WTC11 (cell line): ENCODE data around the gene PSMA7. TPM values are rescaled to one million over a fixed set of nuclear protein-coding genes. Genes with fewer than 3 reads are reported as not detected.
A peak's percentile ranks its signal among the peaks of the same experiment; 100 is the strongest.

Source experiments
- ATAC-seq: fragments of 200-7000 bp; cut with Tn5 transposase; 2 replicates; pipeline ENCODE4 v1.10.0; 2021; ENCODE audit warnings: mild to moderate bottlenecking, moderate library complexity
- CTCF ChIA-PET: fragments of 300-600 bp; sonication (Branson Sonifier 250); formaldehyde crosslinking; loops from one replicate; lab custom pipeline; 2021; ENCODE audit warnings: antibody characterized with exemption; lab: Charles Lee
- POLR2A ChIA-PET: fragments of 350-600 bp; sonication (Branson Sonifier 250); formaldehyde crosslinking; loops from one replicate; lab custom pipeline; 2021; ENCODE audit warnings: antibody characterized with exemption; lab: Charles Lee
- DNase-seq: peaks from one replicate; pipeline ENCODE4 v3.0.0; 2021; ENCODE audit warnings: low spot score
- H3K27ac Mint-ChIP-seq: 2 replicates; pipeline ENCODE4 v1.8.0; 2021; ENCODE audit warnings: mixed read lengths
- H3K27me3 Mint-ChIP-seq: 2 replicates; pipeline ENCODE4 v1.8.0; 2021; ENCODE audit warnings: low read depth, mild to moderate bottlenecking, moderate library complexity, mixed read lengths
- H3K36me3 Mint-ChIP-seq: 2 replicates; pipeline ENCODE4 v1.8.0; 2021; ENCODE audit warnings: mixed read lengths
- H3K4me1 Mint-ChIP-seq: 2 replicates; pipeline ENCODE4 v1.8.0; 2022; ENCODE audit warnings: mixed read lengths
- H3K4me3 Mint-ChIP-seq: 2 replicates; pipeline ENCODE4 v1.8.0; 2021; ENCODE audit warnings: mild to moderate bottlenecking, moderate library complexity, mixed read lengths
- H3K9me3 Mint-ChIP-seq: 2 replicates; pipeline ENCODE4 v1.8.0; 2021; ENCODE audit warnings: mixed read lengths
- AR ChIP-seq: fragments of 250-450 bp; sonication (Bioruptor Pico); IDR thresholded peaks from 2 replicates; pipeline ENCODE4 v1.9.0; 2021; ENCODE audit warnings: mild to moderate bottlenecking
- CREM ChIP-seq: sonication (generic); formaldehyde crosslinking; IDR thresholded peaks from 2 replicates; pipeline ENCODE4 v1.8.1; 2022; ENCODE audit warnings: mild to moderate bottlenecking, missing genetic modification reagents, moderate library complexity
- ERG ChIP-seq: fragments of 250-450 bp; sonication (Bioruptor Pico); IDR thresholded peaks from 2 replicates; pipeline ENCODE4 v1.8.0; 2021; ENCODE audit warnings: mild to moderate bottlenecking
- FOXK1 ChIP-seq: sonication (generic); formaldehyde crosslinking; IDR thresholded peaks from 2 replicates; pipeline ENCODE4 v1.8.0; 2022; ENCODE audit warnings: mild to moderate bottlenecking, moderate library complexity, missing genetic modification reagents
- HMGA2 ChIP-seq: fragments of 250-450 bp; sonication (Bioruptor Pico); IDR thresholded peaks from 2 replicates; pipeline ENCODE4 v1.4.0; 2021; ENCODE audit warnings: mild to moderate bottlenecking, moderate library complexity
- MLX ChIP-seq: sonication (generic); formaldehyde crosslinking; IDR thresholded peaks from 2 replicates; pipeline ENCODE4 v1.8.1; 2023; ENCODE audit warnings: mild to moderate bottlenecking, missing genetic modification reagents, moderate library complexity
- NFE2L1 ChIP-seq: sonication (generic); formaldehyde crosslinking; IDR thresholded peaks from 2 replicates; pipeline ENCODE4 v1.8.1; 2023; ENCODE audit warnings: missing genetic modification reagents
- NR2C2 ChIP-seq: sonication (generic); formaldehyde crosslinking; IDR thresholded peaks from 2 replicates; pipeline ENCODE4 v1.8.0; 2022; ENCODE audit warnings: mild to moderate bottlenecking, missing genetic modification reagents
- OVOL2 ChIP-seq: fragments of 250-450 bp; sonication (Bioruptor Pico); IDR thresholded peaks from 2 replicates; pipeline ENCODE4 v1.9.0; 2021; ENCODE audit warnings: mild to moderate bottlenecking, borderline replicate concordance
- PREB ChIP-seq: sonication (generic); formaldehyde crosslinking; IDR thresholded peaks from 2 replicates; pipeline ENCODE4 v1.8.1; 2022; ENCODE audit warnings: mild to moderate bottlenecking, missing genetic modification reagents, moderate library complexity, borderline replicate concordance
- TEAD4 ChIP-seq: sonication (generic); formaldehyde crosslinking; IDR thresholded peaks from 2 replicates; pipeline ENCODE4 v1.8.0; 2022; ENCODE audit warnings: mild to moderate bottlenecking, missing genetic modification reagents
- ZMAT4 ChIP-seq: fragments of 250-450 bp; sonication (Bioruptor Pico); IDR thresholded peaks from 2 replicates; pipeline ENCODE4 v1.9.0; 2021; ENCODE audit warnings: mild to moderate bottlenecking
- ZNF232 ChIP-seq: sonication (generic); formaldehyde crosslinking; IDR thresholded peaks from 2 replicates; pipeline ENCODE4 v1.8.0; 2022; ENCODE audit warnings: mild to moderate bottlenecking, missing genetic modification reagents
- ZNF396 ChIP-seq: fragments of 250-450 bp; sonication (Bioruptor Pico); IDR thresholded peaks from 2 replicates; pipeline ENCODE4 v1.8.0; 2021; ENCODE audit warnings: mild to moderate bottlenecking, moderate library complexity, borderline replicate concordance
- ZNF416 ChIP-seq: fragments of 250-450 bp; sonication (Bioruptor Pico); IDR thresholded peaks from 2 replicates; pipeline ENCODE4 v1.9.0; 2021; ENCODE audit warnings: mild to moderate bottlenecking, inconsistent platforms
- ZNF425 ChIP-seq: fragments of 250-450 bp; sonication (Bioruptor Pico); conservative IDR thresholded peaks from 2 replicates; pipeline ENCODE4 v1.9.0; 2021; ENCODE audit warnings: mild to moderate bottlenecking
- total RNA-seq: library from RNA; stranded (reverse); gene quantifications from 3 replicates; pipeline ENCODE4 v1.2.3, GENCODE V29; 2021

Gene PSMA7
- total RNA-seq, 1 experiment from 2014 or later: 364 TPM

- no peak overlapping the region for H3K4me3 Mint-ChIP-seq
- ATAC-seq (no peak), DNase-seq (no peak)
- H3K36me3 Mint-ChIP-seq: peaks cover 23% of the 10 kb centered on the region
- no peak overlapping the region for H3K27ac Mint-ChIP-seq
- CTCF ChIA-PET: no interaction called here
- TF ChIP-seq TEAD4 (CRISPR knock-in tag) (no peak), PREB (no peak), OVOL2 (no peak), CREM (no peak), FOXK1 (no peak), ZNF416 (no peak)
- no peaks in the 10 kb centered on the region for H3K4me1 Mint-ChIP-seq
- POLR2A ChIA-PET: no interaction called here
- no peaks in the 10 kb centered on the region for H3K9me3 Mint-ChIP-seq
- H3K27me3 Mint-ChIP-seq: no peaks in the 10 kb centered on the region
These were observed 29.5 kb upstream of the PSMA7 start for GRCh38 chr20:62172666-62173065.

GRCh38 chr20:62171245-62171644 lies 28.1 kb upstream of the PSMA7 start:
- peak overlapping the region; percentile 88; the same call in 1 of the 2 replicates for H3K27ac Mint-ChIP-seq

GRCh38 chr20:62170536-62170935 lies 27.3 kb upstream of the PSMA7 start:
- ChIA-PET POLR2A (no interaction called here), CTCF (interaction anchor here (1.3 kb wide), 1 partner anchor 14 kb away, joined by 3 read pairs; no protein-coding TSS in a partner anchor)
- Mint-ChIP-seq H3K4me1 (no peaks in the 10 kb centered on the region), H3K27me3 (no peaks in the 10 kb centered on the region), H3K4me3 (no peak overlapping the region), H3K9me3 (no peaks in the 10 kb centered on the region), H3K27ac (no peak overlapping the region), H3K36me3 (peaks cover 31% of the 10 kb centered on the region)
- DNase-seq (no peak), ATAC-seq (no peak)
- TF ChIP-seq ZMAT4 (CRISPR knock-in tag) (no peak), ZNF232 (no peak), HMGA2 (CRISPR knock-in tag) (no peak), AR (CRISPR knock-in tag) (no peak), ZNF396 (CRISPR knock-in tag) (no peak), NFE2L1 (no peak), NR2C2 (CRISPR knock-in tag) (no peak)

More at GRCh38 chr20:62171245-62171644, 28.1 kb upstream of the PSMA7 start:
- ChIA-PET CTCF (interaction anchor here (0.6 kb wide), 1 partner anchor 119 kb away, joined by 3 read pairs; no protein-coding TSS in a partner anchor), POLR2A (no interaction called here)
- TF ChIP-seq ERG (CRISPR knock-in tag): no peak
- no peak for TF ChIP-seq OVOL2
- TF ChIP-seq ZNF425 (CRISPR knock-in tag): no peak
- no peak for TF ChIP-seq MLX
- DNase-seq (no peak), ATAC-seq (no peak)
- Mint-ChIP-seq H3K36me3 (peaks cover 25% of the 10 kb centered on the region), H3K27me3 (no peaks in the 10 kb centered on the region), H3K4me1 (no peaks in the 10 kb centered on the region), H3K9me3 (no peaks in the 10 kb centered on the region), H3K4me3 (no peak overlapping the region)
